K562 (cell line): ENCODE measurements around the gene MRPL4. TPM values are rescaled to one million over a fixed set of nuclear protein-coding genes. Genes with fewer than 3 reads are reported as not detected.

Experiments
- CUX1 ChIP-seq: fragments of 200-800 bp; sonication (Bioruptor generic); IDR thresholded peaks from 2 replicates; pipeline ENCODE4 v1.6.1; 2016; ENCODE audit warnings: missing genetic modification characterization, missing compliant biosample characterization
- ESRRB ChIP-seq: fragments of 250-450 bp; sonication (Bioruptor Pico); IDR thresholded peaks from 2 replicates; pipeline ENCODE4 v1.5.0; 2020; ENCODE audit warnings: mild to moderate bottlenecking, moderate library complexity, borderline replicate concordance
- ETS1 ChIP-seq: conservative IDR thresholded peaks from 2 replicates; pipeline ENCODE4 v1.6.1; 2011; ENCODE audit warnings: low read depth, mild to moderate bottlenecking, low read length; ENCODE audit not compliant: control insufficient read depth
- MYC ChIP-seq, 2 experiments: fragments of 250-450 bp in 1 of 2; sonication (Bioruptor Pico) in 1 of 2; IDR thresholded peaks; 2 replicates each; pipeline versions ENCODE4 v1.5.1 to v1.6.1; 2012 to 2021; ENCODE audit warnings: low read depth in 2 of 2, borderline replicate concordance in 1 of 2, improper control_type of control experiment in 1 of 2, low read length in 1 of 2, mild to moderate bottlenecking in 1 of 2, moderate library complexity in 1 of 2
- NFE2 ChIP-seq: IDR thresholded peaks from 2 replicates; pipeline ENCODE4 v1.6.1; 2014; ENCODE audit warnings: antibody characterized with exemption, low read depth
- PKNOX1 ChIP-seq: fragments of 450-650 bp; IDR thresholded peaks from 2 replicates; pipeline ENCODE4 v1.6.1; 2016
- PML ChIP-seq: IDR thresholded peaks from 2 replicates; pipeline ENCODE4 v1.6.1; 2012; ENCODE audit warnings: low read length, inconsistent platforms
- POLR2H ChIP-seq: IDR thresholded peaks from 2 replicates; pipeline ENCODE4 v1.6.1; 2016; ENCODE audit warnings: missing genetic modification characterization, low read depth, mild to moderate bottlenecking, control low read depth, missing compliant biosample characterization, moderate library complexity
- ZNF184 ChIP-seq: sonication (generic); formaldehyde crosslinking; IDR thresholded peaks from 2 replicates; pipeline ENCODE4 v1.5.0; 2020; ENCODE audit warnings: missing genetic modification reagents
- ZNF668 ChIP-seq: fragments of 250-450 bp; sonication (Bioruptor Pico); IDR thresholded peaks from 2 replicates; pipeline ENCODE4 v1.8.0; 2022; ENCODE audit warnings: mild to moderate bottlenecking, inconsistent platforms
- polyA plus RNA-seq, 8 experiments: library from polyadenylated mRNA; depleted of rRNA in 4 of 8; stranded (reverse) in 5 of 8; unstranded in 3 of 8; fragments of >200 nt; fragmentation: Nextera tagmentation in 2 of 8; fragmentation: Illumina TruSeq in 1 of 8; extraction: Ambion mirVana in 2 of 8; extraction: Trizol in 1 of 8; gene quantifications; 2 replicates each; pipeline versions ENCODE4 v1.2.1 to v1.2.3, GENCODE V29; 2011 to 2014; ENCODE audit warnings: inconsistent platforms in 1 of 8, missing spikeins in 1 of 8
- total RNA-seq, 7 experiments: library from RNA; depleted of rRNA in 6 of 7; stranded (reverse); fragments of >200 nt in 6 of 7; fragmentation: Illumina TruSeq in 2 of 7; extraction: Trizol in 2 of 7; gene quantifications; 2 replicates each; pipeline versions ENCODE4 v1.2.1 to v1.2.3, GENCODE V29; 2011 to 2021; ENCODE audit warnings: low replicate concordance in 1 of 7

MRPL4 gene
- total and polyA plus RNA-seq, 9 of the 15 experiments (the other 6 are each of a cell fraction or from before 2014, with no cell fraction given): 1.4 to 239 (median 64.9) TPM

DNA sequence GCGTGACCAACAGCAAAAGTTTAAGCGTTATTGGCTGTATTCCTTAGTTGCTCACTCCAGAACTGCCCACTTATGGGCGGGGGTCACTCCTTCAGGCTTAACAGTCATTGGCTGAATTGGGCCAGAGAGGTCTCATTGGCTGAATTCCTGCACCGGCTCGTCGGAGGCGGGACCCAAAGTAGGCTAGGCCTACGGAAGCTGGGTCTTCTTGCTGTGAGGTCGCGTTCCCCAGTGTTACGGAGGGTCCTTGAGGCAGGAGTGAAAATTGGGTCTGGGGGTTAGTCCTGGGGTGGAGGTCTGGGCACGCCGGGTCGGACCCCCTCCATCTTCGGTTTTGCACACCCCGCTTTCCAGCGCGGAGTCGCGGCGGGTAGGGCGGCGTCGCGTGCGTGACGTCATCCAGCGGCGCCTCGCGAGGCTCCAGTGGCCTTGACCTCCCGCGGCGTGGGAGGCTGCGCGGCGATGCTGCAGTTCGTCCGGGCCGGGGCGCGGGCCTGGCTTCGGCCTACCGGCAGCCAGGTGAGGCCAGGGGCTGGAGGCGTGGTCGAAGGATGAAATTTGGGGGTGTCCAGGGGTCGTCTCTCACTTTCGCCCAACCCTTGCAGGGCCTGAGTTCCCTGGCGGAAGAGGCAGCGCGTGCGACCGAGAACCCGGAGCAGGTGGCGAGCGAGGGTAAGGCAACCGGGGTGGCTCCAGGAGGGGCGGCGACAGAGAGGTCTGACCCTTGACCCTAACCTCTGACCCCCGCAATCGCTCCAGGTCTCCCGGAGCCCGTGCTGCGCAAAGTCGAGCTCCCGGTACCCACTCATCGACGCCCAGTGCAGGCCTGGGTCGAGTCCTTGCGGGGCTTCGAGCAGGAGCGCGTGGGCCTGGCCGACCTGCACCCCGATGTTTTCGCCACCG, at the start of gene MRPL4 (continued):
- TF ChIP-seq ETS1 (peak; percentile 85), NFE2 (no peak; the same call in 1 of the 2 replicates), ZNF668 (CRISPR knock-in tag) (0 out of 2 replicates have a peak, but pooled peaks have one; percentile 54), CUX1 (peak; percentile 68; the same call in 1 of the 2 replicates), ZNF184 (CRISPR knock-in tag) (no peak), MYC (IDR thresholded peaks at IDR 0.05; ENCODE audit: low read depth, low read length) (peak; percentile 98), MYC (CRISPR knock-in tag; IDR thresholded peaks at IDR 0.05; ENCODE audit: borderline replicate concordance, low read depth) (peak; percentile 92; the same call in 1 of the 2 replicates), PKNOX1 (peak; percentile 63; the same call in 1 of the 2 replicates), ESRRB (CRISPR knock-in tag) (no peak), PML (peak; percentile 72), POLR2H (tag) (no peak)
